NOMO-1 treated with DMSO at 0.1 percent for 48 hours (cell line): ENCODE data around the gene MAB21L1.

Experiments
- DNase-seq: peaks from one replicate; lab custom pipeline; 2025; ENCODE audit not compliant: unreplicated experiment; lab: John Stamatoyannopoulos, UW

The MAB21L1 gene

DNA sequence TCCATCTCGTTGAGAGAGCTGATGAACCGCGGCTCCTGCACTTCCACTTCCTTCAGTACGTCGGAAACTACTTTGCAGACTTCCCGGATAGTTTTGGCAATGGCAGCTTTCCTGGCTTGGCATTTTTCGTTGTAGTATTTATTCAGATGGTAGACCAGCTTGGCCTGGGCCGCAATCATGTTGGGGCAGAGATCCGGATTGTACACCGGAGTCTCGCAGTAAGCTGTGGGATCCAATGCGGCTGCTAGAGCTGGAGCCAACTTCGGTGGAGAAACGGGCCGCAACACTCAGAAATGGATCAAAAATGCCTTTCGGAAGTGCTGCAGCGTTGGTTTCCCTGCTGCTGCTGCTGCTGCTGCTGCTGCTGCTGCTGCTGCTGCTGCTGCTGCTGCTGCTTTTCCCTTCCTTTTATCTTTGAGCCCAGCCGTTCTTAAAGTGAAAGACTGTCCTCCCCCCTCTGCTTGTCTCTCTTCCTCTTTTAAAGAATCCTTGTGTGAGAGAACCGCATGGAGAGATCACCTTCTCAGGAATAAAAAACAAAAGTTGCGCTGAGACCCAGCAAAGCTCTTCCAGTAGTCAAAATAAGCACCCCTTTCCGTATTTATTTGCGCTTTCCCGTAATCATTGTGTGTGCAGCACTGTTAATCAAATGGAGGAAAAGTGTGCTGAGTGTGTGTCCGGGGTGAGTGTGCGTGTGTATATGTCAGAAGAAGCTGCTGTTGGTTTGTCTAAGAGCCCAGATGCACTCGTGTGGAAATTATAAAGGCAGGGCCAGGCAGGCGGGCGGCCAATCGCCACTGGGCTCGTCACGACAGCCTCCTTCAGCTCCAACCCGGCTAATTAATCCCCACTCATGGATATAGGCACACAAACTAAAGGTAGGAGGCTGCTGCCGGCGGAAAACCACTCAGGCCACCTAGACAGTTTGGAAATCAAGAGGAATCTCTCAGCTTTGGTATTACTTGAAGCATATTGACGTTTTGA is at the start of gene MAB21L1:
Gene MAB21L1, minus strand, starts transcription at position 730 of the 984 bp plus-strand sequence. Its CDS starts 551 bp downstream, at position 179.
- DNase-seq: peak; percentile 38

DNA sequence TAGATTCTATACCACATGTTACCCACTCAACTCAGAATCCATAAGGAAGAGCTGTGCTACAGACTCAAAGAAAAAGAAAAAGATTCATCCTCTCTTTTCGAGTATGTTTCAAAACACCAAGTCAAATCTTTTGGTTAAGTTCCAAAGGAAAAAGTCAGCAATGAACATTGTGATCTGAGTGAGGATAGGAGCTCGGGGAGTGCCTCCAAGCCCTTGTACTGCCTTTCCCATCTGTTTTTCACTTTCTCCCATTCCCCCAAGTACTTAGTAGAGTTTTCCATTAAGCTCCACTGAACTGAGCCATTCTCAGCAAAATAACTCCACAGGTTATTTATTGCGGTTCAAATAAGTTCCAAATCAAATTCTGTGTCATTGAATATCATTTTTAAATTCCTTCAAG is 47.7 kb upstream of the MAB21L1 start:
- no peak for DNase-seq

DNA sequence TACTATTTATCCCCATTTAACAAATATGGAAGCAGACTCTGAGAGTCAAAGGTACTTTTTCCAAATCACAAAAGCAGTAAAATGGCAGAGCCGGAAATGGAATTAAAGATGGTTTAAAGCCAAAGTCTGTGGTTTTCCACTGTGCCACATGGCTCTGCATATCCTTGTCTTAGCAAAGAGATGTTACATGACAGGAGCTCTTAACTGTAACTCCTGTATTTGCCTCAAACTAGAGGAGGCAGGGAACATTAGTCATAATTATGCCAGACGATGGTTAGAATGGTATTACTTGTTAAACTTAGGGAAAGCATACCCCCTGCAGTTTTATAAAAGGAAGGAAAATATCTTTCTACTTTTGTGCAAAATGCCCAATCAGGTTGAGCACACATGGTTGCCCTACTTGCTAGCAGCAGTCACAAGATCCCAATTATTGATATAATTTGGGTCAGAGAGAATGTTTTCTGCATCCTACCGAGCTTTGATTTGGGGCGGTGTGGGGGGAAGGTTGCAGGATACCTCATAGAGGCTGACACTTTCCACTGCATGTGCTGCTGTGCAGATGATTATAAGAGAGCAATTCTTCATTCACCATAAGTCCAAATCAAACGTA is 42.0 kb upstream of the MAB21L1 start:
- no peak for DNase-seq

DNA sequence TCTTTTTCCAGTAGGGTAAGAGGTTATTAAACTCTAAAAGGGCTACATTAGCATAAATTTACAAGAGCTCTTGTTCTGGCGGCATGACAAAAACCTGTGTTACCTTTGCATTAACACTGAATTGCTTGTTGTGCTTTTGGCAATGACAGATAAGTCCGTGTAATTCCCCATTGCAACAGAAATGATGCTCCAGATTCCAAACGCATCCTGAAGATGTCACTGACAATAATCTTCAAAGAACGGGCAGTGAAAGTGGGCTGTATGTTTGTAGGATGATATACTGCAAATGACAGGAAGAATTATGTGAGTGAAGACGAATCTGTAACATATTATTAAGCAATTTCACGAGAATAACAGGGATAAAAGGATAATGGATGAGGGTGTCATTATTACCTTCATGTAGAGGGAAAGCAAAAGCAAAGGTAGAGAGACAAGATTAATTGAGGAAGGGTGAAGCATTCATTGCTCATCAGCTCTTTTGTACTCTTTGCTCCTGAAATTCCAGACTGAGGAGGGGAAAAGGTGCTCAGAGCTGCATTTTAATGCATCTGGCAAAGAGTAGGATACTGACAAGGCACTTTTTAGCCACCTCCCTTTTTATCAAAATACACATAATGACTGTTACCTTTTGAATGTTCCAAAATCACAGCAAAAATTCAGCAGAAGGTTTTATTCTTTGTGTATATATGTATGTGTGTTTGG is 38.5 kb upstream of the MAB21L1 start:
- no peak for DNase-seq

DNA sequence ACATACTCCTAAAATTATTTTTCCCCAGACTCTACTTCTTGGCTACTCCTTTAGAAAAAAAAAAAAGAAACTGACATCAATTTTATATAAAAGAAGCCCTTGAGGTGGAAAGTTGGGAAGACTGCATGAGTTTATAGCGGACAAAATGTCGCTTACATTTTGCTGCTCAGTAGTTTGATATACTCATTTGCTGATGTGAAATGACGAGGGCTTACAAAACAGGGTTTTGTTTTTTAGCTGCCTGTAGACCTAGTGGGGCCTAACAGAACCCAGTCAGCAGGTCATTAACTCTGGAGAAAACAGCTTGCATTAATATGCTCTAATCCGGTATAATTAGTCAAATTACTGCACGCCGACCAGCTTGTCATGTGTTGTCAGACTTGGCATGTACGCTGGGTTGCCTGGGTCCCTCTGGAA is 37.6 kb upstream of the MAB21L1 start:
- DNase-seq: no peak

DNA sequence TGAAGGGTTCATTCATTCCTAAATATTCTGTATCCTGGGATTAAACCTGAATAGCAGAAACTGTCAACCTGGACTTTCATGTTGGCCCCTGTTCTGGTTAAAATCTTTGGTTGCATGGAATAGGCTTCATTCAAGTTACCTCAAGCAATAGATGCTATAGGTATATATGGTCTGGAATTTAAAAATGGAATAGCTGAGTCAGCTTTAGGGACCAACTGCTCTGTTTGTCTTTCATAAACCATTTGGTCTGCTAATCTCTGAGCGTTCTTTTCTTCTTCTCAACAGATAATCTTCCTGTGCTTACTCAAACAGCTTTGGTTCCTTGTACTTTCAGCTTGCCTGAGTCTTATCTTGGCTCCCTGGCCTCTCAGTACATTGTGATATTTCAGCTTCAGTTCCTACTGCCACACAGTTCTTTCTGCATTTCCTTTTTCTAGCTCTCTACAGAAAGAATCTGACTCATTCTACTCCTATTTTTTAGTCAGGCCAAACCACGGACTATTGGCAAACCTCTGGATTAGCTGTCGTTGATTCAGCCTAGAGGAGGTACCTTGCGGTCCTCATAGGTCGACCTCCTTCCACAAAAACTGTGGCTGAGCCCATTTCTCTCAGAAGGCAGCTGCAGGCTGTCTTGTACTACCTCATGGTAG is 35.9 kb upstream of the MAB21L1 start:
- peak; percentile 41 for DNase-seq

DNA sequence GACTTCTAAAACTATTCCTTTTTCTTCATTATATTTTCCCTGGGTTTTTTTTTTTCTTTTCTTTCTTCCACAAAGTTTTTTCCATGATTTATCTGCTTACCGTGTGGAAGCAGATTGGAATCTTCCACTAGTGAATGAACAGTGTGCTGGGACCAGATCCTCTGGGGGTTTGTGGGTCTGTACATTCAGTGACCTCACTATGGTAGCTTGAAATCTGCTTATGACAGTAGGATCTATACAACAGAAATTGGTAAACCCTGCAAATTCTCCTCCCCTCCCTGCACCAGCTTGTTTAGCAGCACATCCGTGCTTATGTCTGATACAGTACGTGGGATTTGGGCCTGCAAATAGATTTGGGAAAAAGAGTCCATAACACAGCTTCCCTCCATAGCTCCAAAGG is 26.0 kb upstream of the MAB21L1 start:
- DNase-seq: no peak

DNA sequence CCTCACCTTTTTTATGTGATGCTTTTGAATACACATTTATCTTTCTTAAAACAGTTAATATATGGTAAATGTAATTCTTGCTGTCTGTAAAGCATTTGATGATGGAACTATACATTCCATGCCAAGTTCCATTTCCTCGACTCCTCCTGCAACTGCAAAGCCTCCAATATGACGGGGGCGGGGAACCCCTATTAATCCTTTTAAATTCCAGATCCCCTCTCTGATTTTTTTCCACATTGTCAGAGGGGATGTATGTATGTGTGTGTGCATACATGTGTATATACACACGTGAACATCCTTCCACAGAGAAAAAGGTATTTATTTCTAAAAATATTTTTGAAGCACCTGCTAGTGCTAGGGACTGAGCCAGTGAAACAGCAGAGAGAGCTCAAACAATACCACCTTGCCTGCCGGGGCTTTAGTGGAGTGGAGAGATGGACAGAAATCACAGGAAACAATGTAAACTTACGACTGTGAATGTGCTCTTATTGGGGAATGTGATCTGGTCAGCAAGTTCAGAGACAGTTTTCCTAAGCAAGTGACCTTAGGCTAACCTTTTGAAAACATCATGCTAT is 25.3 kb upstream of the MAB21L1 start:
- no peak for DNase-seq

DNA sequence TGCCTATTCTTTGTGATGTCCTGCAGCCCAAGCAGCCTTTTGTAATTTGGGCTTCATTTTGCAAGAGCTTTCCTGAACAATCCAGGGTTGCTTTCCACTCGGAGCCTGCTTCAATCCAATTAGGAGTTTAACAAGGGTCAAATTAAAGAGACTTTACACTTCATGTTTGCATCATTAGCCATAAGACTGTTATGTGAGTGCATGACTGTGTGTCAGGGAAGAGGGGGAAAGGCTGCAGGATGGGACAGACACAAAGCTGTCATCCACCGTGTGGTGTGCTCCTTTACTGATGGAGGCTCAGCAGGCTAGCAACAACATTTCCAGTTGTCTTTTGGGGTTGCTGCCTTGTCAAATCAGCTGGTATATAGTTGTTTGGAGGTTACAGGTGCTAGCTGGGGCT is 23.7 kb upstream of the MAB21L1 start:
- no peak for DNase-seq

DNA sequence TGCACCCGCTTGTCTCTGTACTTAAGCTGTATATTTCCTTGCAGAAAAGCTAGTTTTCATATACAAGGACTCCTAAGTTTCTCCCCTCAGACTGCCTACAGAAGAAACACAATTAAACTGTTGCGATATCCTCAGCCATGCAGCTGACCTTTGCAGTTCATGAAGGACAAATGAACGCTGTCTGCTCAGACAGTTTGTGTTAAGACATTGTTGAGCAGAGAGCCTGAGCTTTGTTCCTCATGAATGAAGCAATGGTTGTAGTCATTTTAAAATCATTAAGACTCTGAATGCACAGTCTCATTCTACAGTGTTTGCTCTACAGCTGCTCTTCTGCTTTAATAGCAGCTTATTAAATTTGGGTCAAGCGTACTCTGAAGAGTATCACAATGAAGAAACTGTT is 23.2 kb upstream of the MAB21L1 start:
- no peak for DNase-seq

DNA sequence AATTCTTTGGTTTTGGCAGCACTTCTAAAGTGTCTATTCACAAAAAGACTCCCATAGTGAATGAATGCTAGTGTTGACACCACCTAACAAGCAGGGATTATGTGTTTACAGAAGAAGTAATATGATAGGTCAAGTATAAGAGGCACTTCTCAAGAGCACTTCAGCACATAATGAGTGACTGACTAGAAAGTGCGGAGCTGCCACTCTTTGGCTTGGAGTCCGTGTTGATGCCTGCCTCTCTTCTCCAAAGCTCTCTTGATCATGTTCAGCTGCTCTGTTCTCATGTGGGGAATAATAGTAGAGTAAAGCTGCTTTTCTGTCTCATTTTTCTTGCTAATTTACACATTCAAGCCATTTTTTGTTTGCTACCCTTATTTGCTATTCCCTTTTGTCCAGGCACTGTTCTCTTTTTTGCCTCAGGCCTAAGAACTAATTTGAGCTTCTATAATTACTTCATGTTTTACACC is 22.7 kb upstream of the MAB21L1 start:
- DNase-seq: no peak

DNA sequence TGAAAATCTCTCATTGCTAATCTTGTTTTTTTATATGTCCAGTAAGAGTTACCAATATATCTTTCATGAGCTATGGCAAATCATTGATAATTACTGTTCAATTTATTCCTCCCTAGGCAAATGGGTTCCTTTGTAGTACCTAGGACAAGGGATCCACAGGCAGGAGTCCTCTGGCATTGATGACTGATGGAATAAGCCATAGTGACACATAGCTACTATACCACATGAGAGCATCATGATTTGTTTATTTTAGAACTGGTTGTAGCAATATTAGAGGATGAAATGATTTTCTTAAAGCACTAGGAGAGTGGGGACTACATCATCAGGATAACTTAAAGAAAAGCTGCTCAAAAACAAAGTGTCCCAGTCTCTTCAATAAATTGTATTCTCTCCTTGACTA is 21.7 kb upstream of the MAB21L1 start:
- no peak for DNase-seq

DNA sequence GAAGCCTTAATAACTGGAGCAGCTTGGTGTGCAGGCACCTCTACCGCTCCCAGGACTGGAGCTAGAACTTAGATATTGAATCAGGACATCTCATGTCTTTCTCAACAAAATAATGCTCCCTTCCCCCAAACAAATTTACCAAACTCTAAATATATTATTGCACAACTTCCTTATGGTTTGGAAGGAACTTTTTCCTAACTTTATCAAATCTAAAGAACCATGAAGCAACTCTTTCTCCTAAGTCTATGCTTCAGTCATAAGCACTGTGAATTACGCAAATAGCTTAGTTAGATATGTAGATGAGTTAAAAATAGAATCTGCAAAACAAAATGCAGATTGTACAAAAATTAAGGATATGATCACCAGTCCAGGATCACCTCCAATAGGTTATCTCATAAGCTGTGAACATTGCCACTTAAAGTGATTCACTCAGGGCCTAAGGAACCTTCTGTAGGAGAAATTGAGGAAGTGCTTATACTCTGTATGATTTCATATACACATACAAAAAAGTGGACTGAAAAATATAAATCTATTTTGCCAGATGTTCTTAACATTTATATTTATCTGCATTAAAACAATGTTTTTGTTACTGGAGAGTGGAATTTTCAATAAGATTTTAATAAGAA is 20.4 kb upstream of the MAB21L1 start:
- DNase-seq: peak; percentile 67

DNA sequence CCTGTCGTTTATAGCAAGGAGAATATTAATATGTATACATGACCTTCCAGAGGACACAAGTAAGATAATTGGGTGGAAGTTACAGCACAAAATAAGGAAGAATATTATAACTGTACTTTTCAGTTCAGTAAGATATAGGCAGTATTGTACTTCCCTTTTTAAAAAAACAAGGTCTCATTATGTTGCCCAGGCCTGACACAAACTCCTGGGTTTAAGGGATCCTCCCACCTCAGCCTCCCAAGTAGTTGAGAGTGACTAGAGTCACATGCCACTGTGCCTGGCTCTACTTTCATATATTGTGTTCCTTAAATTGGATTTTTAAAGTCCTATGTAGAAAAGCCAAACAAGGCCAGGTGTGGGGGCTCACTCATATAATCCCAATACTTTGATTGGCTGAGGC is 19.5 kb upstream of the MAB21L1 start:
- peak; percentile 5 for DNase-seq

DNA sequence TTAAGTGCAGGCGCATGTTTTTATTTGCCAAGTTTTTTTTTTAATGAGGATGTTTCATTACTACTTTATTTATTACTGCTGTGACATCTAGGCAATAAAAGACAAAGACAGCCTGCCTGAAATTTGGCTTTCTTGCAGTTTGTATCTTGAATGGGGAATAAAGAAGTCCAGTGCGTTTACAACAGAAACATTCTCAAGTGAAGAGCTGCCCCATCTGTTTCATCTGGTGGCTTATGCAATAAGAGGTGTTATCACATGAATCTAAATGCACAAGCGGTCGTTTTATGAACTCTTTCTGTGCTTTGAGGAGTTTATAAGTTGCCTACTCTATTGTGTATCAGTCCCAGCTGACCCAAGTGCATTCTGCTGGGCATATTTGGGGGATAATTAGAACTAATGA is 12.6 kb upstream of the MAB21L1 start:
- DNase-seq: no peak

DNA sequence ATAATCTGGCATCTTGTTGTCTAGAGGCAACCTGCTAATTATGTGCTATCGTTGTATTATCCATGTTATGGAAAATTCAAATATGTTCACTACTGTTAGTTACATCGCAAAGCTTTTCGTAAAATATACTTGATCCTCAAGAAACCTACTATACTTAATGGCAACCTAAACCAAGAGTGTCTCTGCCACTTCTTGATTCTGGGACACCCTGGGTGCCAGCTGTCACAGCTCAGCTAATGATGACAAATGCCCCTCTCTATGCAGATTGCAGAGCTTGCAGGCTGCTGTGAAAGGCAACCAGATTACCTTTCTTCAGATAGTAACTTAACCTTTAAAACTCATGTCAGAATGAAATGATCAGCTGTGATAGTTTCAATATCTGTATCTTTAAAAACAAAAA is 8.9 kb upstream of the MAB21L1 start:
- no peak for DNase-seq

DNA sequence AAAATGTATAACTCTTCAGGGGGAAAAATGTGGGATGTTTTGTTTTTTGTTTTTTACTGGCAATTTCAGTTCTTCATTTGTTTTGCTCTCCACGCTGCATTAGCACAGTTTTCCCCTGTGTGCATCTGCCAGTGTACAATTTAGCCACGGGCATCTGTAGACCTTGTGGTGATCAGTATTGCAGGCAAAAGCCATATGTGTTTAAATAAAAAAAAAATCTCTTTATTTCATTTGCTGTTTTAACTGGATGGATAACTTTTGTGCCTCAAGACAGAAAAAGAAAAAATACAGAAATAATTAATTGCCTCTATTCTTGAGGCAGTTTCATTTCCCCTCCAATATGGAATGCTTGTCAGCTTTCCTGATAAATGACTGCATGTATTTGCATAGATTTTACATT is 7.9 kb upstream of the MAB21L1 start:
- no peak for DNase-seq

DNA sequence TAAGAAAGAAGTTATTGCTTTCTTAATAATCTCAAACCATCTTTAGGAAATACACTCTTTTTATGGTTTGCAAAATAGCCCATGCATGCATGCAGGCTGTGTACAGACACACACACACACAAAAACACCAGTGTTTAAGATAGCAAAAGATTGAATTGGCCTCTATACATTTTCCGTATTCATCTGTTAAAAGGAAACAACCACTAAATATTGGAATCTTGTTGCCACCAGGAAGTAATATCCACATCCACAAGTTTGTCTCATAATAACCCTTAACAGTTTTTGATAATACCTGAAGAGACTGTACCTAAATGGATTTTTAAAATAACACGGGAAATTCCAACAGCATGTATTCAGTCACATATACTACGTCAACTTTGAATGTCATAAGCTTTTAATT is 7.3 kb upstream of the MAB21L1 start:
- no peak for DNase-seq

DNA sequence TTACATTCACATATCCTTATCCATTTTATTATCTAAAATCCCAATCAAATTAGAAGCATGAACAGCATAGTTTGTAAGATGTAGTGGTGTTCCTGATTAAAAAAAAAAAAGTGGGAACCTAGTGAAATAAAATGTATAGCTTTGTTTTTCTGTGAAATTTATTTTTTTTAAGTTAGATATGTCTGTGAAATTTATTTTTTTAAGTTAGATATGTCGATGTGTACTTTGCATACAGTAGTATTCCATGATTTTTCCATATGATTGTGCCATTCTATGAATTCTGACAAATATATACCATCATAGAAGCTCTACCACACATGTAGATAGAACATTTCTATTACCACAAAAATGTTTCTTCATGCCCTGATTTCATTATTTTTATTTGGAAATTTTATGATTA is 6.0 kb upstream of the MAB21L1 start:
- no peak for DNase-seq

DNA sequence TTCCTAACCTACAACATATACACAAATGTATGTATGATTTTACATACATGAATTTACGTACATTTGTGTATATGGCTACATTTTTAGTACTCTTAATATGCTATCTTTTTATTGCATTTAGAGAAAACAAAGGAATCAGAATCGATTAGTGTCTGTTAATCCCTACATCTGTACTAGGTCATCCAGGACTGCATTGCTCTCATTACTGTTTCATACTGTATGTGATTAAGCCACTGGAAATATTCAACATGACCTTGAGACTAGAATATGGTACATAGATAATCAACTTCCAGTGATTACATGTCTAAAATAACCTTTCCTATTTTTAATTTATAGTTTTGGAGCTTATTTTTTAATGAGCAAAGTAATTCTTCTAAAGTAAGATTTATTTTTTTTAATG is 5.3 kb upstream of the MAB21L1 start:
- DNase-seq: no peak
